ENCODE measurements around the gene MATN1.

Gene MATN1

GRCh38 chr1:30675761-30676160, 47.6 kb downstream of the MATN1 start:
- no peak for TF ChIP-seq CTCF (IDR thresholded peaks at IDR 0.05; ENCODE audit: borderline replicate concordance, control extremely low read depth, extremely low read depth, insufficient read depth, missing control alignments)
- in situ Hi-C loops (cut with MboI; ENCODE audit: low sequenced_read_pairs, unreplicated experiment): no loop called here
- no peak for DNase-seq (ENCODE audit: low spot score)

GRCh38 chr1:30675289-30675688, 48.1 kb downstream of the MATN1 start:
- DNase-seq (ENCODE audit: low spot score): no peak
- no peak for TF ChIP-seq CTCF (IDR thresholded peaks at IDR 0.05; ENCODE audit: borderline replicate concordance, control extremely low read depth, extremely low read depth, insufficient read depth, missing control alignments)
- in situ Hi-C loops (cut with MboI; ENCODE audit: low sequenced_read_pairs, unreplicated experiment): no loop called here

- in situ Hi-C loops (cut with MboI; ENCODE audit: low sequenced_read_pairs, unreplicated experiment): no loop called here
- no peak for TF ChIP-seq CTCF (IDR thresholded peaks at IDR 0.05; ENCODE audit: borderline replicate concordance, control extremely low read depth, extremely low read depth, insufficient read depth, missing control alignments)
- no peak for DNase-seq (ENCODE audit: low spot score)
These were observed 50.0 kb downstream of the MATN1 start for GRCh38 chr1:30673395-30673794.

- no peak for DNase-seq (ENCODE audit: low spot score)
- TF ChIP-seq CTCF (IDR thresholded peaks at IDR 0.05; ENCODE audit: borderline replicate concordance, control extremely low read depth, extremely low read depth, insufficient read depth, missing control alignments): no peak
- in situ Hi-C loops (cut with MboI; ENCODE audit: low sequenced_read_pairs, unreplicated experiment): no loop called here
These were observed 50.7 kb downstream of the MATN1 start for GRCh38 chr1:30672661-30673060.

GRCh38 chr1:30670240-30671060, 52.9 kb downstream of the MATN1 start:
- in situ Hi-C loops (cut with MboI; ENCODE audit: low sequenced_read_pairs, unreplicated experiment): no loop called here
- TF ChIP-seq CTCF (IDR thresholded peaks at IDR 0.05; ENCODE audit: borderline replicate concordance, control extremely low read depth, extremely low read depth, insufficient read depth, missing control alignments): no peak
- no peak for DNase-seq (ENCODE audit: low spot score)

- no peak for TF ChIP-seq CTCF (IDR thresholded peaks at IDR 0.05; ENCODE audit: borderline replicate concordance, control extremely low read depth, extremely low read depth, insufficient read depth, missing control alignments)
- in situ Hi-C loops (cut with MboI; ENCODE audit: low sequenced_read_pairs, unreplicated experiment): no loop called here
- no peak for DNase-seq (ENCODE audit: low spot score)
These were observed 54.6 kb downstream of the MATN1 start for GRCh38 chr1:30668546-30669327.

Data from GM13976 (cell line).